K562 (cell line): ENCODE results near the gene PRKACG. TPM values are rescaled to one million over a fixed set of nuclear protein-coding genes. Genes with fewer than 3 reads are reported as not detected.

Source experiments
- ATAC-seq: fragments of 200-7000 bp; cut with Tn5 transposase; 3 replicates; pipeline ENCODE4 v1.9.1; 2020; ENCODE audit warnings: moderate library complexity
- BruUV-seq: library from RNA; stranded (reverse); fragments of 400-500 nt; replicated peaks from 2 replicates; lab custom pipeline; 2021; lab: Mats Ljungman, UMichigan
- CTCF ChIA-PET: fragments of 300-600 bp; formaldehyde crosslinking; extraction: SDS; loops from one replicate; lab custom pipeline; 2021; ENCODE audit warnings: low intra/inter-chr PET ratio; lab: Yijun Ruan, JAX
- POLR2A ChIA-PET: fragments of 300-600, 350-650 bp; sonication (Branson Sonifier 250); formaldehyde crosslinking; extraction: SDS; loops from one replicate; lab custom pipeline; 2021; ENCODE audit warnings: antibody characterized with exemption, inconsistent platforms; lab: Yijun Ruan, JAX
- DNase-seq, 4 experiments: peaks; one replicate each; pipeline versions ENCODE4 v3.0.0 to v3.0.0-alpha.2; 2011 to 2018; ENCODE audit warnings: low spot score in 3 of 4, mixed read lengths in 3 of 4; ENCODE audit errors: extremely low read depth in 1 of 4
- FAIRE-seq: peaks from 2 replicates; lab custom pipeline; 2011; peaks lifted over from hg19 to GRCh38; lab: Jason Lieb, UNC
- H2AFZ ChIP-seq: 2 replicates; pipeline ENCODE4 v1.6.0; 2011; ENCODE audit warnings: low read depth, low read length, control low read depth, inconsistent platforms
- H3K27ac ChIP-seq: fragments of 200-600 bp; 3 replicates; pipeline ENCODE4 v1.8.0; 2011; ENCODE audit warnings: low read depth, mild to moderate bottlenecking, control low read depth, inconsistent platforms, low read length, moderate library complexity, mixed read lengths; ENCODE audit errors: extremely low read depth
- H3K27me3 ChIP-seq, 2 experiments: fragments of 300-600 bp in 1 of 2; 2 replicates in 1 of 2; 3 replicates in 1 of 2; pipeline versions ENCODE4 v1.6.0 to v1.8.0; 2011; ENCODE audit warnings: inconsistent platforms in 2 of 2, low read length in 2 of 2, mild to moderate bottlenecking in 1 of 2, mixed read lengths in 1 of 2, moderate library complexity in 1 of 2; ENCODE audit not compliant: control insufficient read depth in 2 of 2, insufficient read depth in 2 of 2
- H3K36me3 ChIP-seq: fragments of 300-600 bp; 3 replicates; pipeline ENCODE4 v1.8.0; 2011; ENCODE audit warnings: mild to moderate bottlenecking, low read length, inconsistent platforms; ENCODE audit not compliant: control insufficient read depth, insufficient read depth
- H3K4me1 ChIP-seq, 2 experiments: fragments of 200-600 bp in 1 of 2; replicated peaks in 1 of 2; 2 replicates in 1 of 2; 3 replicates in 1 of 2; pipeline versions ENCODE4 v1.5.1 to v1.8.0; 2011; ENCODE audit warnings: inconsistent platforms in 2 of 2, low read length in 2 of 2, mild to moderate bottlenecking in 1 of 2, mixed read lengths in 1 of 2, moderate library complexity in 1 of 2; ENCODE audit not compliant: control insufficient read depth in 2 of 2, insufficient read depth in 2 of 2
- H3K4me2 ChIP-seq: 2 replicates; pipeline ENCODE4 v1.6.1; 2011; ENCODE audit warnings: low read length, control low read depth, inconsistent platforms, mixed read lengths; ENCODE audit not compliant: insufficient read depth
- H3K4me3 ChIP-seq: fragments of 200-600 bp; sonication (generic), shearing (Covaris generic); 2 replicates; pipeline ENCODE4 v1.5.1; 2016; ENCODE audit warnings: control low read depth, inconsistent platforms
- H3K79me2 ChIP-seq: fragments of 200-600 bp; 3 replicates; pipeline ENCODE4 v1.8.0; 2011; ENCODE audit warnings: low read length, inconsistent platforms; ENCODE audit not compliant: control insufficient read depth, insufficient read depth
- H3K9ac ChIP-seq, 2 experiments: 2 replicates each; pipeline versions ENCODE4 v1.6.0 to v1.6.1; 2011; ENCODE audit warnings: low read depth in 2 of 2, low read length in 2 of 2, control low read depth in 1 of 2, inconsistent platforms in 1 of 2, mild to moderate bottlenecking in 1 of 2, mixed read lengths in 1 of 2; ENCODE audit not compliant: insufficient read depth in 1 of 2
- H3K9me1 ChIP-seq: one replicate; pipeline ENCODE4 v1.6.0; 2011; ENCODE audit warnings: inconsistent platforms, mild to moderate bottlenecking, low read length, moderate library complexity; ENCODE audit not compliant: control insufficient read depth, insufficient read depth
- H3K9me3 ChIP-seq: replicated peaks from 2 replicates; pipeline ENCODE4 v1.5.1; 2011; ENCODE audit warnings: low read depth, low read length, inconsistent platforms; ENCODE audit not compliant: control insufficient read depth, insufficient read depth
- H4K20me1 ChIP-seq: replicated peaks from 2 replicates; pipeline ENCODE4 v1.6.1; 2011; ENCODE audit warnings: low read length, inconsistent platforms, mixed read lengths; ENCODE audit not compliant: control insufficient read depth, insufficient read depth
- BCL6 ChIP-seq: fragments of 250-450 bp; sonication (Bioruptor Pico); IDR thresholded peaks from 2 replicates; pipeline ENCODE4 v1.4.0; 2020
- CHAMP1 ChIP-seq: fragments of 450-650 bp; IDR thresholded peaks from 2 replicates; pipeline ENCODE4 v1.6.1; 2016; ENCODE audit warnings: mild to moderate bottlenecking
- E4F1 ChIP-seq: fragments of 250-450 bp; sonication (Bioruptor Pico); IDR thresholded peaks from 2 replicates; pipeline ENCODE4 v1.5.0; 2021; ENCODE audit warnings: mild to moderate bottlenecking, borderline replicate concordance
- EP400 ChIP-seq: fragments of 450-650 bp; IDR thresholded peaks from 2 replicates; pipeline ENCODE4 v1.6.1; 2017; ENCODE audit warnings: antibody characterized with exemption, mild to moderate bottlenecking, moderate library complexity
- HNRNPK ChIP-seq: fragments of 200-400 bp; formaldehyde crosslinking; IDR thresholded peaks from one replicate; pipeline ENCODE4 v1.6.1; 2018; ENCODE audit warnings: mild to moderate bottlenecking, low read depth, low read length; ENCODE audit not compliant: poor library complexity, severe bottlenecking
- KDM1A ChIP-seq, 2 experiments: fragments of 450-650 bp; IDR thresholded peaks; 2 replicates each; pipeline ENCODE4 v1.6.1; 2016; ENCODE audit warnings: mild to moderate bottlenecking in 2 of 2
- MBD1 ChIP-seq: fragments of 250-450 bp; sonication (Bioruptor Pico); IDR thresholded peaks from 2 replicates; pipeline ENCODE4 v1.8.0; 2022; ENCODE audit warnings: inconsistent platforms
- MYC ChIP-seq, 2 experiments: fragments of 250-450 bp in 1 of 2; sonication (Bioruptor Pico) in 1 of 2; IDR thresholded peaks; 2 replicates each; pipeline versions ENCODE4 v1.5.1 to v1.6.1; 2012 to 2021; ENCODE audit warnings: low read depth in 2 of 2, borderline replicate concordance in 1 of 2, improper control_type of control experiment in 1 of 2, low read length in 1 of 2, mild to moderate bottlenecking in 1 of 2, moderate library complexity in 1 of 2
- STAT5A ChIP-seq: IDR thresholded peaks from 2 replicates; pipeline ENCODE4 v1.6.1; 2012; ENCODE audit warnings: low read length, inconsistent platforms, borderline replicate concordance
- THRA ChIP-seq: fragments of 450-650 bp; IDR thresholded peaks from 2 replicates; pipeline ENCODE4 v1.6.1; 2017; ENCODE audit warnings: mild to moderate bottlenecking, moderate library complexity
- ZBTB34 ChIP-seq: fragments of 250-450 bp; sonication (Bioruptor Pico); IDR thresholded peaks from 2 replicates; pipeline ENCODE4 v1.8.0; 2021; ENCODE audit warnings: mild to moderate bottlenecking, moderate library complexity
- ZNF184 ChIP-seq: sonication (generic); formaldehyde crosslinking; IDR thresholded peaks from 2 replicates; pipeline ENCODE4 v1.5.0; 2020; ENCODE audit warnings: missing genetic modification reagents
- ZNF311 ChIP-seq: fragments of 250-450 bp; sonication (Bioruptor Pico); IDR thresholded peaks from 2 replicates; pipeline ENCODE4 v1.4.0; 2020; ENCODE audit warnings: mild to moderate bottlenecking, moderate library complexity
- WGBS: fragments of 100-300 bp; shearing (Covaris generic); methylation state at CpG from one replicate; pipeline ENCODE4 v1.1.6; 2016; ENCODE audit warnings: low coverage, mixed read lengths; ENCODE audit not compliant: insufficient coverage; ENCODE audit errors: missing lambda C conversion rate; 5-methylcytosine and 5-hydroxymethylcytosine counted together
- in situ Hi-C: fragments of 300-500 bp; cut with MboI; formaldehyde crosslinking; loops from 4 replicates; pipeline ENCODE4 v1.15.0; 2018; ENCODE audit warnings: inconsistent platforms, mixed read lengths
- intact Hi-C: fragments of 100-400 bp; cut with micrococcal nuclease; formaldehyde crosslinking; loops from 2 replicates; pipeline ENCODE4 v1.14.2; 2022
- polyA plus RNA-seq, 8 experiments: library from polyadenylated mRNA; depleted of rRNA in 4 of 8; stranded (reverse) in 5 of 8; unstranded in 3 of 8; fragments of >200 nt; fragmentation: Nextera tagmentation in 2 of 8; fragmentation: Illumina TruSeq in 1 of 8; extraction: Ambion mirVana in 2 of 8; extraction: Trizol in 1 of 8; gene quantifications; 2 replicates each; pipeline versions ENCODE4 v1.2.1 to v1.2.3, GENCODE V29; 2011 to 2014; ENCODE audit warnings: inconsistent platforms in 1 of 8, missing spikeins in 1 of 8
- total RNA-seq, 7 experiments: library from RNA; depleted of rRNA in 6 of 7; stranded (reverse); fragments of >200 nt in 6 of 7; fragmentation: Illumina TruSeq in 2 of 7; extraction: Trizol in 2 of 7; gene quantifications; 2 replicates each; pipeline versions ENCODE4 v1.2.1 to v1.2.3, GENCODE V29; 2011 to 2021; ENCODE audit warnings: low replicate concordance in 1 of 7

Gene PRKACG
- total and polyA plus RNA-seq, 9 of the 15 experiments (the other 6 are each of a cell fraction or from before 2014, with no cell fraction given): not detected

- no peaks in the 10 kb centered on the region for H3K27me3 ChIP-seq
- no peak overlapping the region for H3K4me3 ChIP-seq
- H3K9me1 ChIP-seq: no peaks in the 10 kb centered on the region
- TF ChIP-seq HNRNPK (no peak), ZNF311 (CRISPR knock-in tag) (no peak), BCL6 (CRISPR knock-in tag) (no peak), THRA (no peak), STAT5A (no peak), MBD1 (CRISPR knock-in tag) (no peak), ZNF184 (no peak), MYC (IDR thresholded peaks at IDR 0.05; ENCODE audit: low read depth, low read length) (no peak), MYC (CRISPR knock-in tag; IDR thresholded peaks at IDR 0.05; ENCODE audit: borderline replicate concordance, low read depth) (no peak), ZBTB34 (no peak), KDM1A (IDR thresholded peaks at IDR 0.05) (no peak), E4F1 (CRISPR knock-in tag) (no peak), CHAMP1 (no peak), EP400 (no peak)
- peaks cover 2 to 15% of the 10 kb centered on the region in 2 experiments; a peak in 3 of 5 replicates for H3K4me1 ChIP-seq
- H4K20me1 ChIP-seq: no peaks in the 10 kb centered on the region
- no peak overlapping the region for H3K9ac ChIP-seq
- no peak overlapping the region for H2AFZ ChIP-seq
- H3K36me3 ChIP-seq: no peaks in the 10 kb centered on the region
- BruUV-seq: no TSS peak
- POLR2A ChIA-PET: no interaction called here
- FAIRE-seq (no peak), ATAC-seq (no peak), DNase-seq (no peak)
- no peaks in the 10 kb centered on the region for H3K79me2 ChIP-seq
- WGBS: 84% methylated on average over 2 of the region's 2 CpGs
- peaks cover 4% of the 10 kb centered on the region; the same call in 1 of the 2 replicates for H3K9me3 ChIP-seq
- H3K4me2 ChIP-seq: no peak overlapping the region
- CTCF ChIA-PET: no interaction called here
- intact Hi-C loops: loop anchor here (5.0 kb wide), 1 partner anchor 321 kb away; the partner anchor contains the start of gene PIP5K1B
- no peak overlapping the region for H3K27ac ChIP-seq
- in situ Hi-C loops: loop anchor here (5.0 to 25.0 kb wide), 2 partner anchors 446 to 909 kb away; no protein-coding TSS in a partner anchor
These were observed 14.8 kb upstream of the PRKACG start for GRCh38 chr9:69028754-69029153.
